Calu3 (cell line): ENCODE results near the gene ACTA1. TPM values are rescaled to one million over a fixed set of nuclear protein-coding genes. Genes with fewer than 3 reads are reported as not detected.

Experiments
- BruUV-seq: library from RNA; stranded (reverse); fragments of 400-500 nt; replicated peaks from 2 replicates; lab custom pipeline; 2021; lab: Mats Ljungman, UMichigan
- CTCF ChIA-PET: fragments of 300-600 bp; sonication (Branson Sonifier 250); formaldehyde crosslinking; loops from one replicate; lab custom pipeline; 2022; ENCODE audit warnings: antibody characterized with exemption; lab: Charles Lee
- DNase-seq: peaks from one replicate; pipeline ENCODE4 v3.0.0; 2022
- H3K27ac Mint-ChIP-seq: one replicate; pipeline ENCODE4 v1.8.0; 2022; ENCODE audit warnings: mixed read lengths; ENCODE audit not compliant: unreplicated experiment
- H3K27me3 Mint-ChIP-seq: one replicate; pipeline ENCODE4 v1.8.0; 2022; ENCODE audit warnings: mixed read lengths; ENCODE audit not compliant: unreplicated experiment
- H3K36me3 Mint-ChIP-seq: one replicate; pipeline ENCODE4 v1.8.0; 2022; ENCODE audit warnings: mild to moderate bottlenecking, moderate library complexity, mixed read lengths; ENCODE audit not compliant: insufficient read depth, unreplicated experiment
- H3K4me1 Mint-ChIP-seq: one replicate; pipeline ENCODE4 v1.8.0; 2022; ENCODE audit warnings: mild to moderate bottlenecking, low read depth, mixed read lengths; ENCODE audit not compliant: unreplicated experiment
- H3K4me3 Mint-ChIP-seq: one replicate; pipeline ENCODE4 v1.8.0; 2022; ENCODE audit warnings: mild to moderate bottlenecking, low read depth, moderate library complexity, mixed read lengths; ENCODE audit not compliant: unreplicated experiment
- H3K9me3 Mint-ChIP-seq: one replicate; pipeline ENCODE4 v1.8.0; 2022; ENCODE audit warnings: low read depth, mixed read lengths; ENCODE audit not compliant: unreplicated experiment
- intact Hi-C: fragments of 100-400 bp; cut with micrococcal nuclease; formaldehyde crosslinking; loops from one replicate; pipeline ENCODE4 v1.10.0; 2022; ENCODE audit not compliant: unreplicated experiment
- total RNA-seq: library from RNA; stranded (reverse); gene quantifications from 2 replicates; pipeline ENCODE4 v1.2.3, GENCODE V29; 2022
- TF ChIP-seq, protein P1 (sequence below): fragments of 200-600 bp; IDR thresholded peaks from one replicate; pipeline ENCODE4 v1.8.0; 2022; ENCODE audit warnings: antibody characterized with exemption; ENCODE audit not compliant: unreplicated experiment

ACTA1 gene
- total RNA-seq, 1 experiment from 2014 or later, result 0.45 TPM

DNA sequence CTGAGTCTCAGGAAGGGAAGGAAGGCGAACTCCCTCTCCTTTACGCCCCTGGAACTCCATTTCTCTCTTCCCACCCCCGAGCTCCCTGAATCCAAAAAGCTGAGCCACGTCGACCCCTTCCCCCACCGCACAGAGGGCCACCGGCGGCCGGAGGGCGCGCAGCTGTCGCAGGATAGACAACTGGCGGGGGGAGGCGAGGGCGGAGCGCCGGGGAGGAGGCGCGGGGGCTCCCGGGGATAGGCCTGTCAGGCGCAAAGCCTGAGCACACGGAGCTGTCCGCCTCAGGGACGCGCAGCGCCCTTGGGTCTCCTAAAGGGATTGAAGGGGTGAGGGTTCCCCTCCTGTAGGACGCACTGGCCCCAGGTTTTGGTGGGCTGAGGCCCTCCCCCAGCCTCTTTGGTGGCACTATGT is 752 bp upstream of the ACTA1 start:
- TF ChIP-seq, protein P1, sequence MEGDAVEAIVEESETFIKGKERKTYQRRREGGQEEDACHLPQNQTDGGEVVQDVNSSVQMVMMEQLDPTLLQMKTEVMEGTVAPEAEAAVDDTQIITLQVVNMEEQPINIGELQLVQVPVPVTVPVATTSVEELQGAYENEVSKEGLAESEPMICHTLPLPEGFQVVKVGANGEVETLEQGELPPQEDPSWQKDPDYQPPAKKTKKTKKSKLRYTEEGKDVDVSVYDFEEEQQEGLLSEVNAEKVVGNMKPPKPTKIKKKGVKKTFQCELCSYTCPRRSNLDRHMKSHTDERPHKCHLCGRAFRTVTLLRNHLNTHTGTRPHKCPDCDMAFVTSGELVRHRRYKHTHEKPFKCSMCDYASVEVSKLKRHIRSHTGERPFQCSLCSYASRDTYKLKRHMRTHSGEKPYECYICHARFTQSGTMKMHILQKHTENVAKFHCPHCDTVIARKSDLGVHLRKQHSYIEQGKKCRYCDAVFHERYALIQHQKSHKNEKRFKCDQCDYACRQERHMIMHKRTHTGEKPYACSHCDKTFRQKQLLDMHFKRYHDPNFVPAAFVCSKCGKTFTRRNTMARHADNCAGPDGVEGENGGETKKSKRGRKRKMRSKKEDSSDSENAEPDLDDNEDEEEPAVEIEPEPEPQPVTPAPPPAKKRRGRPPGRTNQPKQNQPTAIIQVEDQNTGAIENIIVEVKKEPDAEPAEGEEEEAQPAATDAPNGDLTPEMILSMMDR, result no peak
- BruUV-seq, result no TSS peak
- H3K9me3 Mint-ChIP-seq, result no peaks in the 10 kb centered on the region
- CTCF ChIA-PET, result no interaction called here
- peaks cover 50% of the 10 kb centered on the region for H3K27me3 Mint-ChIP-seq
- DNase-seq, result no peak
- no peak overlapping the region for H3K27ac Mint-ChIP-seq
- H3K36me3 Mint-ChIP-seq, result peaks cover 10% of the 10 kb centered on the region
- H3K4me1 Mint-ChIP-seq, result no peaks in the 10 kb centered on the region
- intact Hi-C loops, result no loop called here
- H3K4me3 Mint-ChIP-seq, result no peak overlapping the region

DNA sequence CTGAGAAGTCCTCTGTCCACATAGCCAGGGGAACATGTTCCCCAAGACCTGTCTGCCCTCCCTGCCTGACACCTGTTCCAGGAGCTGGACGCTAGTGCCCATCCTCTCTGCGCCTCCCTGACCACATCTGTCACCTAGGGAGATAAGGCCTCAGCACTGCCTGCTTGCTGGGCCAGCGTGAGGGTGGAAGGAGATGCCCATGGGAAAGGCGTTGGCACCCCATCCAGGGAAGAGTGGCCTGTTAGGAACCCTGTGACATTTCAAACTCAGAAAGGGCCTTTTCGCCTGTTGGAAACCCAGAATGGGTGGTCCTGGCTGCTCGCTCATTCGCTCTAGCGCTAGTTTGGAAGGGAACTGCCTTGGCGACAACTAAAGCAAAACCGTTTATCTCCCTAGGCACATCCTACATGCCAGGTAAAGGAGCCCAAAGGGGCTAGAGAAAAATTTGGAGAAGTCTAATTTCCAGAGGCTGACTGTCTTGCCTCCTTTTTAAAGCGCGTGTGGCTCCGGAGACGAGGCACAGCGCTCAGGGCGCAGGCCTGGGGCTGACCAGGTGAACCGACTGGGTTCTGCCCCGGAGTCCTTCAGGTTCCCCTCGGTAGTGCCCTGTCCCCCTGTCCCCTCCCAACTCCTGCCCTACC is 410 bp downstream of the ACTA1 start:
- no peaks in the 10 kb centered on the region for H3K9me3 Mint-ChIP-seq
- no peaks in the 10 kb centered on the region for H3K4me1 Mint-ChIP-seq
- H3K27ac Mint-ChIP-seq, result no peak overlapping the region
- peaks cover 54% of the 10 kb centered on the region for H3K27me3 Mint-ChIP-seq
- no peak for DNase-seq
- H3K36me3 Mint-ChIP-seq, result peaks cover 10% of the 10 kb centered on the region
- no peak overlapping the region for H3K4me3 Mint-ChIP-seq
- TF ChIP-seq, protein P1, result no peak
- CTCF ChIA-PET, result no interaction called here
- BruUV-seq, result no TSS peak
- intact Hi-C loops, result no loop called here

DNA sequence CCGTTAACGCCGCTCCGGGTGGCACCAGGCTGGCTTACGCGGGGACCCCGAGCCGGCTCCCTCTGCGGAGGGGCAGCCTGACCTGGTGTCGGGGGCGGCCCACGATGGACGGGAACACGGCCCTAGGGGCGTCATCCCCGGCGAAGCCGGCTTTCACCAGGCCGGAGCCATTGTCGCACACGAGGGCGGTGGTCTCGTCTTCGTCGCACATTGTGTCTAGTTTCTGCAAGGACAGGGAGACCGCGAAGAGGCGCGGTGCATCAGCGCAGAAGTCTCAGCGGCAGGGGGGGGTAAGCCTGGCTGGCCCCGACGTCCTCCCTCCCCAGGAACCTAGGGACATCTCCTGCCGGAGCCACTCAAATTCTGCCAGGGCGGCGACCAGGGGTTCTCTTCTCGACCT is 989 bp downstream of the ACTA1 start:
- Mint-ChIP-seq H3K36me3 (peaks cover 10% of the 10 kb centered on the region), H3K4me3 (no peak overlapping the region), H3K4me1 (no peaks in the 10 kb centered on the region), H3K27me3 (peaks cover 59% of the 10 kb centered on the region), H3K9me3 (no peaks in the 10 kb centered on the region), H3K27ac (no peak overlapping the region)
- CTCF ChIA-PET, result no interaction called here
- TF ChIP-seq, protein P1, result no peak
- BruUV-seq, result no TSS peak
- no peak for DNase-seq
- intact Hi-C loops, result no loop called here

DNA sequence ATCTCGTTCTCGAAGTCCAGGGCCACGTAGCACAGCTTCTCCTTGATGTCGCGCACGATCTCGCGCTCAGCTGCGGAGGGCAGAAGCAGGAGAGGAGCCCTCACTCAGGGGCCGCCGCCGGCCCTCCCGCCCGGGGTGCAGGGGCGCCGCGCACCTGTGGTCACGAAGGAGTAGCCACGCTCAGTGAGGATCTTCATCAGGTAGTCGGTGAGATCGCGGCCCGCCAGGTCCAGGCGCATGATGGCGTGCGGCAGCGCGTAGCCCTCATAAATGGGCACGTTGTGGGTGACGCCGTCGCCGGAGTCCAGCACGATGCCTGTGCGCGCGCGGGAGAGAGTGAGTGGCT is 1.8 kb downstream of the ACTA1 start:
- H3K4me1 Mint-ChIP-seq, result no peaks in the 10 kb centered on the region
- CTCF ChIA-PET, result no interaction called here
- H3K27me3 Mint-ChIP-seq, result peaks cover 68% of the 10 kb centered on the region
- H3K36me3 Mint-ChIP-seq, result peaks cover 10% of the 10 kb centered on the region
- no peak overlapping the region for H3K4me3 Mint-ChIP-seq
- intact Hi-C loops, result no loop called here
- no peak for DNase-seq
- TF ChIP-seq, protein P1, result no peak
- BruUV-seq, result no TSS peak
- no peaks in the 10 kb centered on the region for H3K9me3 Mint-ChIP-seq
- no peak overlapping the region for H3K27ac Mint-ChIP-seq
